GM19463 (cell line): ENCODE results near the gene ZFP62.

ENCODE experiments used
- ATAC-seq: cut with Tn5 transposase; IDR thresholded peaks from one replicate; pipeline ENCODE4 v1.9.1; 2021; ENCODE audit warnings: mild to moderate bottlenecking, moderate library complexity; ENCODE audit not compliant: unreplicated experiment

The ZFP62 gene

DNA sequence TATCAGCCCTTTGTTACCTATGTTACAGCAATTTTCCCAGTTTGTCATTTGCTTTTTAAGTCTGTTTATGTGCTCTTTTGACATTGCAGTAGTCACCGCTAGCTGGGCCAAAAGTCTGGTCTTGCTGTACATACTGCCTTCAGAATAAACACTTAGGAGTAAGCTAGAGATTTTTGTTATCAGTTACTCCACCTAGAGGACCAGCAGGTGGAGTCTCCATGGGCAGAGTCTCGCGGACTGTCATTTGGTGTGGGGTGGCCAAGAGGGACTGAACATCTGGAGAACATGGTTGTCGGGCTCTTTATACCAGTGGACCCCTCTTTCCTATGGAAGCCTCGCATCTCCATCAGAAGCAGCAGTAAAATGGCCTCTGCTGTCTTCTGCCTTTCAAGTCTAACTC, 47.7 kb downstream of the ZFP62 start:
- ATAC-seq: no peak

GRCh38 chr5:180811623-180812124, 49.4 kb downstream of the ZFP62 start:
- ATAC-seq: no peak

GRCh38 chr5:180810959-180811622, 50.0 kb downstream of the ZFP62 start:
- no peak for ATAC-seq

DNA sequence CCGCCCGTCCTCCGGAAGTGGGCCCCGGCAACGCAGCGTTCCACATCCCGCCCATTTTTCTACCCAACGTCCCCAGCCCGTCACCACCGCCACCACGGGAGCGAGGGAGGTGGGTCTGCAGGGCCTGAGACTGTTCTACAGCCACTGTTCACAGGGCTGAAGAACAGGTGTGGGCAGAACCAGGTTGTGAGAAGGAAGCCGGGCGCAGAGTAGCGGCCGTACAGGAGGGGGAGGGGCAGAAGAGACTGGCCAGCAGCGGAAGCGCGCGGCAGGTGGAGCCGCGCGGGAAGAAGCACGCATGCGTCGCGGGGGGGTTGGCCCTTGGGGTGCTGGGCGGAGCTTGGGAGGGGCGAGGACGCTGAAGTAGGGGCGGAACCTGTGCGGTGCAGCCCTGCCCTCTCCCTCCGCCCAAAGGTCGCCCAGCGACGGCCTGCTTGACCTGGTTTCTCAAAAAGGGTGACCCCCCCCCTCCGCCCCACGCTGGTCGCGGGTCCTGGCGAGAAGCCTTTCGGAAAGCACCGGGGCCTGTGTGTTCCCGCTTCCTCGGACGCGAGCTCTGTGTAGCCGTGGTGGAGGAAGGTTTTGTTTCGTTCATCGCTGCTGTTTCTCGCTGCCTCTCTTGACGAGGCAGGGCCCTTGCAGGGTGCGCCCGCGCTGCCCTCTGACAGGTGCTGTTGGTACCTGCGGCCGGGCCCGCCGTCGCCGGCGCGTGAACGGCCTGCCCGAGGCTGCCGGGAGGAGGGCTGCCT, 50.7 kb downstream of the ZFP62 start:
- peak; percentile 57 for ATAC-seq

DNA sequence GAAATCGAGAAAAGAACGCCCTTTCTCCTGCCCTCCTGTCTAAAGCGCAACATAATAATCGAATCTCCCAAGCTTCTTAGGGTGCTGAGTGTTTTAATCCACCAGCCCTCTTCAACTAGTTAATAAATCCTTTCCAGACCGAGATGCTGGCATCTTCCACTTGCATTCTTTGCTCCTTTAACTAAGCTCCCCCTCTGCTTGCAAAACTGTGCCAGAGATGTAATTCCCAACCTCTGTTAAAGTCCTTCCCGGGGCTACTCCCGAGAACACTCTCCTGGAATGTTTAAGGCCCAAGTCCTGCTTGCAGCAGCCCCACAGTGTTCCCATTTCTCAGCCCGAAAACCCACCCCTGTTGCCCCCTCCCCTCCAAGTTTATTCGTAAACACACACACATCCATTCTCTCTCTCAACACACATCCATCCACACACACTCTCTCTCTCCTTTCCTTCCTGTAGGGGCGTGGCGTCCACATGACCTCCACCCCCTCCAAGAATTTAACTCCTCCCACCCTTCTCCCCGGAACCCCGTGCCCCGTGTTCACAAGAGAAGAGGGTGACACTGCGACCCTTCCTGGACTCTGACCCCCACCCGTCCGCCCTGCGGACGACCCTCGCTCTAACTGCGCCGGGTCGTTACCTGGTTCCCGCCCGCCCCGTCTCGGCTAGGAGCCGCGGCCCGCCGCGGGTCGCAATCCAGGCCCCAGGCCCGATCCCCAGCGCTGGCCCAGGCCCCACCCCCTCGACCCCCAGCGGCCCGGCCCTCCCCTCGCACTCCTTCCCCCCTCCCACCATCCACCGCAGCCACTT, 51.5 kb downstream of the ZFP62 start:
- ATAC-seq: peak; percentile 54

DNA sequence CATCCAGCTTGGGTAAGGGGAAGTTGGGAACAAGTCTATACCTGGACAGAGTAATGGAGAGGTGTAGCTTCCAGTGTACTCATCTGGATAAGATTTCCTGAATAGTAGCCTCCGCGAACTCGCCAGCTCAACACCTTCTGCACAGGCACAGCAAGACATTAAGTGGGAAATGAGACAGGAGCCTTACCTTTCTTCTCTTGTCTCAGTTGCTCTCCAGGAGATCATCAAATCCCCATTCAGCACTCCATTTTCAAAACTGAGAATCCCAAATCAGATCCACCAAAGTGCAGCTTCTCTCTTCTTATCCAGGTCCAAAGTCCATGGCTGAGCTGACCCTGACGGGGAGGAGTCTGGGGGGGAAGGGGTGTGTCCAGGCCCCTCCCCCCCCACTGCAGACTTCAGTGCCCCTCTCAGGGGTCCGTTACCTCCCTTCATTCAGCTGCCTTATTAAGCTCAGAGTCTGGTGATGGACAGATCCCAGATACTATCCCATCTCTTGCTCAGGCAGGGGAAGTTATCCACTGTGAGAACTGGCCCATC, 52.5 kb downstream of the ZFP62 start:
- ATAC-seq: no peak

- ATAC-seq: no peak
Observed at GRCh38 chr5:180807654-180808414, 53.2 kb downstream of the ZFP62 start.

- no peak for ATAC-seq
Observed at GRCh38 chr5:180807046-180807445, 54.0 kb downstream of the ZFP62 start.

DNA sequence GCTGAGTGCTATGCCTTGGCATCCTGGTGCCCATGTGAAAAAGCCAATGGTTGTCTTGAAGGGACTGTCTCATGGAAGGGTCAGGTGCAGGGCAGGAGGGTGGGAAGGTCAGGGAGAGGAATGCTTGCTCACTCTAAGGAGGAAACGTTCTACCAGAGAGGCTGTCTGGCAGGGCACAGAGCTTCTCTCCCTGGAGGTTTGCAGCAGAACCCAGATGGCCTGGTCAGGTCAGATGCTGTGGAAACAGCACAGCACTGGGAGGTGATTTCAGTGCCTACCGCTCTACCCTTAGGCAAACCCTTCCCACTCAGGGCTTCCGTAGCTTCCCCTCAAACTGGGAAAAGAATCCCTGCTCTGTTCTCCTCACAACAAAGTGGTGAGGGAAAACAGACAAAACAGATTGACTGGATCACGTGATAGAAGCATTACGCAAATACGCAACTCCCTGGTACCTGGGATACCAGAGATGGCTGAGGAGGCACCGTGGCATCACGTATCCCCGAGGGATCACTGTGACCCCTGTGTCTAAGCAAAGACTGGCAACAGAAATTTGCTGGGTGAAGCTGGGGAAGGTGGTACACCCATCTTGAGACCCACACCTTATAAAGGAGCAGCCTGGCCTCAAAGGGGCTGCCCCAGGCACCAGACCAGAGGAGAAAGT, 54.6 kb downstream of the ZFP62 start:
- no peak for ATAC-seq

GRCh38 chr5:180804129-180804618, 56.9 kb downstream of the ZFP62 start:
- ATAC-seq: no peak

DNA sequence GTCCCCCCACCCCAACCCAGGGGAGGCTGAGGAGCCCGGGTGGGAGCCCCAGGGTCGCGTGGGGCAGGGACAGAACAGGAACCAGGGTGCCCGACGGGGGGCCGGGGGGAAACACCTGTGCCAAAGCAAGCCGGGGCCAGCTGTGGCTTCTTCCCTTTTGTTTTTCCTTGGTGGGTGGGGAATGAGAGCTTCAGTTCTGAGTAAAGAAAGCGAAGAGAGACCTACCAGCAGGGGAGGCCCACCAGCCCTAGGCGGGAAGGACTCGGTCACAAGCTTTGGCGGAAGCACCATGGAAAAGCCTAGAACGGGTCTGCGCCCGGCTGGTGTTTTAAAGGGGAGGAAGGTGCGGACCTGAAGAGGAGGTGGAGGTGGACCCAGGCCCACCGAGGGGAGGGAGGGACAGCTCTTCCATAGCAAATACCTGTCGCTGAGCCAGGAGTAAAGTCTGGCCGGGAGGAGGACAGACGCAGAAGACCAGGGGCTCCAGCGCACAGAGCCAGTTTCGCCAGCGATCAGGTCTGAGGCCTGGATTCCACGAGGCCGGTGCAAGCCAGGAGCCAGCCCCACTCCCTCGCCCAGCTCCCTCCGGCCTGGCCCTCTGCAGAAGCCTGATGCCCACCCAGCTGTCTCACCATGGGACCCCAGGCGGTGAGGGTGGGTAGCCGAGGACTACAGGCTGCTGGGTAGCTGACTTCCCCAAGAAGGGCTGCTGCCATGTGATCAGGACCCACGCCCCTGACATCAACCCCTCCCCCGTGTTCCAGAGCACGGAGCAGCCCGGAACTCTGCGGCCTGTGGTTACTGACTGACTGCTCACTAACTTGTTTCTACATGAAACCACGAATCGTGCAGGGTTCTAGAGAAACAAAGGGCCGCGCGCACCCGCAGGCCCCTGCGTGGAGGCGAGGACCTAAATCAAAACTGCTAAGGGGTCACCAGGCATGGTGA, 57.6 kb downstream of the ZFP62 start:
- ATAC-seq: peak; percentile 57

DNA sequence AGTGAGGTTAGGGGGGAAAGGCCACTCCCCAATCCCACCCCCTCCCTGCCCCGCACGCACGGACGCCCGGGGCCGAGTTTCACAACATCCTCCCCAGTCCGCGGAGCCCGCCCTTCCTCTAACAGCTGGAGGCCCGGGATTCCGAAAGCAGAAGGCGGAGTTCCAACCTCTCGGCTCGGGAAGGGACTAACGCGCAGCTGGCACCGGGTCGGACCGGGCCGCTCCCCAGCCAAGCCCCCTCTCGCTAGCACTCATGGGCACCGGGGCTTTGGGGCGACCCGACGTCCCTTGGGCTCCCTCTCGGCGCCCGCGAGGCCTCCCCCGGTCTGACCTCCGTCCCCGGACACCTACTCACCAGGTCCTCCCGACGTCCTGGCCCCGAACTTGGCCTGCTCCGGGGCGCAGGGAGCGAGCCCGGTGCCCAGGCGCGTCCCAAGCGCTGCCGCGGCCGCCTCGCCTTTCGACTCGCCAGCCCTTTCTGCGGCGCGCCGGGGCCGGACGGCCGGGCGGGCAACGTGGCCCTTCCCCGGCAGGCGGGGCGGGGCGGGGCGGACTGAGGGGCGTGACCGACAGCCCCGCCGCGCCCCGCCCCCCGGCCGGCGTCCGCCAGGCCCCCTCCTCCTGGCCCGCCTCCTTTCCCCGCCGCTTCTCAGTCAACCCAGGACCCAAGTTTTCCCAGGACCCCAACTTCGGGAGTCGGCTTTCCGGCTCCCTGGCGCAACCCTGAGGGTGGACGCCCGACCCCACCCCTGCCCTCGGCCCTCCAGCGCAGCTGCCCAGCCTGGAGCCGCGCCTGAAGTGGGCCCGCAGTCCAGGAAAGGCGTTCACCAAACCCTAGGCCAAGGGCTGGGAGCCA, 58.5 kb downstream of the ZFP62 start, which contains the start of gene MGAT1:
TSS of gene MGAT1 (minus strand) at position 482 of the 856 bp plus-strand sequence. CDS start 9,835 bp downstream, outside the sequence.
- peak; percentile 49 for ATAC-seq

DNA sequence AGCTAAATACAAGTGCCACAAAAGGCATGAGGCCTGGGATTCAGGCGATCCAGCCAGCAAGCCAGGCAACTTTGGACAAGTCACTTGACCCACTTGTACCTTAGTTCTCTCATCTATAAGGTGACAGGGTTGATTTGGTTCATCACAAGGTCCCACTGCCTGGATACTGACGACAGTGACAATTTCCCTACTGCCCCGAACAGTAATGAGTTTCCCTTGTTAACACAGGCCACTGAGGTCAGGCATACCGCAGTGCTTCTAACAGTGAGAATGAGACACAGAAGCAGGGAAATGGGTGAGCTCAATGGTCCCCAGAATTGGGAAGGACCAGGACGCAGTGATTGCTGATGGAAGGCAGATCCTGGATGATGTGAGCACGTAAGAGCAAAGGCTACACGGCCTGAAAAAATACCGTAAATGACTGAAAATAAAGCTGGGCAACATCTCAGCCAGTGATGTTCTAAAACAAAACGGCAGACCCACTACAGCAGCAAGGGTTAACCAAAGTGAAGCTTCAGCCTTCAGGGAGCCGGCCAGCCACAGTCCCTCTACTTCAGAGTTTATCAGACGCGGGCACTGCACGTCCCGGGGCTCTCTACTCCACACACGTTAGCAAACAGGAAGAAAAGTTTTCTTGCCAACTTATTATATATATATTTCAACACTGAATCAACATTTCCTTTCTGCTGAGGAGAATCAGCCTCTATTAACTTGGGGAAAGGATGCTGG, 59.3 kb downstream of the ZFP62 start:
- no peak for ATAC-seq

DNA sequence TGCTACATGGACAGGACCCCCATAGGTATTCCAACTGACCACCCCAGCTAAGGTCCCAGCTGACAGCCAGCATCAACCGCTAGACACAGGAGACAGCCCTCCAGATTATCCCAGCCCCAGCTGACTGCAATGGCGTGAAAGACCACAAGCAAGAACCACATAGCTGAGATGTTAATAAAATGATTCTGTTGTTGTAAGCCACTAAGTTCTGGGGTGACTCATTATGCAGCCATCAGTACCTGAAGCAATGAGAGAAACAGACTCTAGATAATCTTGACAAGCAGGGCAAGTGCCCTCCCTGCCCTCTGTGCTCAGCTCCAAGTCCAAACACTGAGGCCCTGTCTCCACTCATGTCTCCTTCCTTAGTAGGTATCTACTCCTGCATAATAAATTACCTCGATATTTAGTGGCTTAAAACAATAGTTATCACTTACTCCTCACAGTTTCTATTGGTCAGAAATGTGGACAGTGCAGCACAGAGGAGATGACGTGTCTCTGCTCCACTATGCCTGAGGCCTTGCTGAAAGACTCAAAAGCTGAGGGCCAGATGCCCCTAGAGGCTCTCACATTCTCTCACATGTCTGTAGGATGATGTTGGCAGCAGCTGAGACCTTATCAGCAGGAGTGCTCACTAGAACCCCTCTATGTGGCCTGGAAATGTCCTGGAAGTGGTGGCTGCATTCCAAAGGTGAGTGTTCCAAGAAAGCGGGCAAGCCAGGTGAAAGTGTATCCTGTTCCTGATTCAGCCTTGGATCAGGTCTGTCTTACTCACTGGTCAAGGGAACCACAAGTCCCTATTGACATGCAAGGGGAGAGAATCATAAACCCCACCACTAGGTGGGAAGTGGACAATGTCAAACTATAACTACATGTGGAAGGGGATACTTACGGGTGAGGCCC, 60.9 kb downstream of the ZFP62 start:
- no peak for ATAC-seq

GRCh38 chr5:180799194-180799593, 61.9 kb downstream of the ZFP62 start:
- ATAC-seq: no peak

GRCh38 chr5:180798193-180798592, 62.9 kb downstream of the ZFP62 start:
- no peak for ATAC-seq
